ENCODE measurements around the gene ALDH2.
"Not testable (repeated sequence)": the region's sequence is repeated elsewhere in the genome, so short reads cannot be mapped to it uniquely, and the experiment has no call there.

The ALDH2 gene

GRCh38 chr12:111758120-111758561 lies 8.6 kb upstream of the ALDH2 start:
- no peak overlapping the region for H3K9ac ChIP-seq (ENCODE audit: low read length in 2 of 2)
- no peaks in the 10 kb centered on the region for H3K27me3 ChIP-seq (ENCODE audit: control insufficient read depth in 1 of 2, insufficient read depth in 2 of 2, low read length in 2 of 2)
- H3K27ac ChIP-seq (ENCODE audit: low read length) = no peak overlapping the region
- no peak overlapping the region for H3K4me3 ChIP-seq (ENCODE audit: low read length in 2 of 2)
- H3K9me3 ChIP-seq (ENCODE audit: control insufficient read depth in 2 of 2, low read length in 2 of 2) = no peaks in the 10 kb centered on the region
- peaks cover 3 to 19% of the 10 kb centered on the region in 2 donors for H3K36me3 ChIP-seq (ENCODE audit: control insufficient read depth in 2 of 2, insufficient read depth in 2 of 2, low read length in 2 of 2)
- H3K4me1 ChIP-seq (ENCODE audit: control insufficient read depth, insufficient read depth, low read length) = peaks cover 21% of the 10 kb centered on the region

DNA sequence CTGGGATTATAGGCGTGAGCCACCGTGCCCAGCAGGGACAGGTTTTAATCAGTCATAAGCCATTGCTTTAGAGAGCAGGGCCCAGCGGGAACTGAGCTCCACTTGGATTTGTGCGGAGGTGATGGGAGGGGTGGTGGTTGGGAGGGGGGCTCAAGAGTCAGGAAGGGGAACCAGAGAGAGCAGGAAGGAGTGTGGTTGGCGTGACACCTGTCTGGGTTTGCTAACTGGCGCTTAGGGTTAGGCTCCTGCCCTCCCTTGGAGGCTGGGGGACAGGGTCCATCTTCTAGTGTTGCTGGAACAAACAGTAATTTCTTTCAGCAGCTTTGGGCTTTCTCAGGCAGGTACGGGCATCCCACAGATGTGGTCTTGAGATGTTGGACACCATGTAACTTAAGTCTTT lies 7.5 kb upstream of the ALDH2 start:
- Histone ChIP-seq H3K4me3 (ENCODE audit: low read length in 2 of 2) (no peak overlapping the region), H3K36me3 (ENCODE audit: control insufficient read depth in 2 of 2, insufficient read depth in 2 of 2, low read length in 2 of 2) (peaks cover 3 to 16% of the 10 kb centered on the region in 2 donors), H3K4me1 (ENCODE audit: control insufficient read depth, insufficient read depth, low read length) (peaks cover 16% of the 10 kb centered on the region), H3K9ac (ENCODE audit: low read length in 2 of 2) (no peak overlapping the region), H3K9me3 (ENCODE audit: control insufficient read depth in 2 of 2, low read length in 2 of 2) (no peaks in the 10 kb centered on the region), H3K27me3 (ENCODE audit: control insufficient read depth in 1 of 2, insufficient read depth in 2 of 2, low read length in 2 of 2) (no peaks in the 10 kb centered on the region), H3K27ac (ENCODE audit: low read length) (no peak overlapping the region)

DNA sequence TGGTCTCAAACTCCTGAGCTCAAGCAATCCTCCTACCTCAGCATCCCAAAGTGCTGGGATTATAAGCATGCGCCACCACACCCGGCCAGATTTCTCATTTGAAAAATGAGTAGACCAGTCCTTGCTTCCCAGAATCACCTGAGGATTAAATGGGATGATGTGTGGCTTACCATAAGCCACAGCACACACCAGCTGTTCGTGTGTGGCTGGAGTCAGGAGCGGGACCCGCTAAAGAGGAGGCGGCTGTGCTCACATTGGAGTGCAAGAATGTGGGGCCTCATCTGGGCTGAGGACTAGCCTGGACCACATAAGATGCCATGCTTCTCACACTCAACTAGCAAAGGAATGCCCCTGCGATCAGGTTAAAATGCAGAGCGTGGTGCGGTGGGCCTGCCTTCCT lies 6.7 kb upstream of the ALDH2 start:
- no peak overlapping the region for H3K27ac ChIP-seq (ENCODE audit: low read length)
- no peaks in the 10 kb centered on the region for H3K27me3 ChIP-seq (ENCODE audit: control insufficient read depth in 1 of 2, insufficient read depth in 2 of 2, low read length in 2 of 2)
- H3K9ac ChIP-seq (ENCODE audit: low read length in 2 of 2) = no peak overlapping the region
- peaks cover 16% of the 10 kb centered on the region for H3K4me1 ChIP-seq (ENCODE audit: control insufficient read depth, insufficient read depth, low read length)
- no peaks in the 10 kb centered on the region for H3K9me3 ChIP-seq (ENCODE audit: control insufficient read depth in 2 of 2, low read length in 2 of 2)
- no peak overlapping the region for H3K4me3 ChIP-seq (ENCODE audit: low read length in 2 of 2)
- H3K36me3 ChIP-seq (ENCODE audit: control insufficient read depth in 2 of 2, insufficient read depth in 2 of 2, low read length in 2 of 2) = peaks cover 3 to 13% of the 10 kb centered on the region in 2 donors

GRCh38 chr12:111761099-111761498 lies 5.6 kb upstream of the ALDH2 start:
- peaks cover 3 to 5% of the 10 kb centered on the region in 2 donors for H3K36me3 ChIP-seq (ENCODE audit: control insufficient read depth in 2 of 2, insufficient read depth in 2 of 2, low read length in 2 of 2)
- H3K4me1 ChIP-seq (ENCODE audit: control insufficient read depth, insufficient read depth, low read length) = peaks cover 16% of the 10 kb centered on the region
- no peak overlapping the region for H3K4me3 ChIP-seq (ENCODE audit: low read length in 2 of 2)
- H3K27ac ChIP-seq (ENCODE audit: low read length) = no peak overlapping the region
- no peaks in the 10 kb centered on the region for H3K9me3 ChIP-seq (ENCODE audit: control insufficient read depth in 2 of 2, low read length in 2 of 2)
- H3K27me3 ChIP-seq (ENCODE audit: control insufficient read depth in 1 of 2, insufficient read depth in 2 of 2, low read length in 2 of 2) = no peaks in the 10 kb centered on the region
- H3K9ac ChIP-seq (ENCODE audit: low read length in 2 of 2) = no peak overlapping the region

DNA sequence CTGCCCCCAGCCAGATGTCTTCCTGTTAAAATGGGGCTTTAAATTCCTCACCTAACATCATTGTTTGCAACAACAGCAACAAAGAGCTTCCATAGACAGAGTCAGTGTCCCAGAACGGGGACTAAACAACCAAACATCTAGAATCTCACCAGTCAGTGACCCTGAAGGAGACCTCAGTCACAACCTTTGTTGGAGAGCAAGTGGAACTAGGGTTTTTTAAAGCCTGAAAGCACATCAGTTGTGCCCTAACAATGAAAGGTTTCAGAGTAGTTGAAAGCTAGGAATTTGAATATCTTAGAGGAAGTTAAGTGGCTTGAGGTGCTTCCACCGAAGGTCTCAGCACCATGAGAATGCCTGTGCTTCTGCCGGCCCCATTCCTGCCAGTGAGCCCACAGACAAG lies 5.0 kb upstream of the ALDH2 start:
- H3K4me1 ChIP-seq (ENCODE audit: control insufficient read depth, insufficient read depth, low read length) = peaks cover 21% of the 10 kb centered on the region
- no peak overlapping the region for H3K4me3 ChIP-seq (ENCODE audit: low read length in 2 of 2)
- no peak overlapping the region for H3K9ac ChIP-seq (ENCODE audit: low read length in 2 of 2)
- H3K27ac ChIP-seq (ENCODE audit: low read length) = no peak overlapping the region
- H3K36me3 ChIP-seq (ENCODE audit: control insufficient read depth in 2 of 2, insufficient read depth in 2 of 2, low read length in 2 of 2) = peaks cover 3 to 4% of the 10 kb centered on the region in 2 donors
- no peaks in the 10 kb centered on the region for H3K27me3 ChIP-seq (ENCODE audit: control insufficient read depth in 1 of 2, insufficient read depth in 2 of 2, low read length in 2 of 2)
- H3K9me3 ChIP-seq (ENCODE audit: control insufficient read depth in 2 of 2, low read length in 2 of 2) = no peaks in the 10 kb centered on the region

DNA sequence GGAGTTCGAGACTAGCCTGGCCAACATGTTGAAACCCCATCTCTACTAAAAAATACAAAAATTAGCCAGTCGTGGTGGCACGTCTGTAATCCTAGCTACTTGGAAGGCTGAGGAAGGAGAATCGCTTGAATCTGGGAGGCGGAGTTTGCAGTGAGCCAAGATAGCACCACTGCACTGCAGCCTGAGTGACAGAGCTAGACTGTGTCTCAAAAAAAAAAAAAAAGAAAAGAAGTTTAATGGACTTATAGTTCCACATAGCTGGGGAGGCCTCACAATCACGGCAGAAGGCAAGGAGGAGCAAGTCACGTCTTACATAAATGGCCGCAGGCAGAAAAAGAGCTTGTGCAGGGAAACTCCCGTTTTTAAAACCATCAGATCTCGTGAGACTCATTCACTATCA lies 3.2 kb upstream of the ALDH2 start:
- H3K9ac ChIP-seq (ENCODE audit: low read length in 2 of 2); H3K9me3 ChIP-seq (ENCODE audit: control insufficient read depth in 2 of 2, low read length in 2 of 2); H3K4me3 ChIP-seq (ENCODE audit: low read length in 2 of 2); H3K36me3 ChIP-seq (ENCODE audit: control insufficient read depth in 2 of 2, insufficient read depth in 2 of 2, low read length in 2 of 2); H3K27ac ChIP-seq (ENCODE audit: low read length); H3K27me3 ChIP-seq (ENCODE audit: control insufficient read depth in 1 of 2, insufficient read depth in 2 of 2, low read length in 2 of 2): not testable (repeated sequence)
- H3K4me1 ChIP-seq (ENCODE audit: control insufficient read depth, insufficient read depth, low read length) = peaks cover 18% of the 10 kb centered on the region

GRCh38 chr12:111764120-111764821 lies 2.5 kb upstream of the ALDH2 start:
- H3K9ac ChIP-seq (ENCODE audit: low read length in 2 of 2) = no peak overlapping the region
- no peaks in the 10 kb centered on the region for H3K9me3 ChIP-seq (ENCODE audit: control insufficient read depth in 2 of 2, low read length in 2 of 2)
- H3K27ac ChIP-seq (ENCODE audit: low read length) = no peak overlapping the region
- no peak overlapping the region for H3K4me3 ChIP-seq (ENCODE audit: low read length in 2 of 2)
- H3K36me3 ChIP-seq (ENCODE audit: control insufficient read depth in 2 of 2, insufficient read depth in 2 of 2, low read length in 2 of 2) = no peaks in the 10 kb centered on the region
- no peaks in the 10 kb centered on the region for H3K27me3 ChIP-seq (ENCODE audit: control insufficient read depth in 1 of 2, insufficient read depth in 2 of 2, low read length in 2 of 2)
- peaks cover 25% of the 10 kb centered on the region for H3K4me1 ChIP-seq (ENCODE audit: control insufficient read depth, insufficient read depth, low read length)

- Histone ChIP-seq H3K27ac (ENCODE audit: low read length) (peak overlapping the region; percentile 87), H3K9me3 (ENCODE audit: control insufficient read depth in 2 of 2, low read length in 2 of 2) (no peaks in the 10 kb centered on the region), H3K27me3 (ENCODE audit: control insufficient read depth in 1 of 2, insufficient read depth in 2 of 2, low read length in 2 of 2) (no peaks in the 10 kb centered on the region), H3K4me1 (ENCODE audit: control insufficient read depth, insufficient read depth, low read length) (peaks cover 52% of the 10 kb centered on the region), H3K4me3 (ENCODE audit: low read length in 2 of 2) (peak overlapping the region; percentile 76 to 93), H3K9ac (ENCODE audit: low read length in 2 of 2) (peak overlapping the region; percentile 46 to 90), H3K36me3 (ENCODE audit: control insufficient read depth in 2 of 2, insufficient read depth in 2 of 2, low read length in 2 of 2) (no peaks in the 10 kb centered on the region)
Measured at GRCh38 chr12:111767362-111768158, 827 bp downstream of the ALDH2 start.

DNA sequence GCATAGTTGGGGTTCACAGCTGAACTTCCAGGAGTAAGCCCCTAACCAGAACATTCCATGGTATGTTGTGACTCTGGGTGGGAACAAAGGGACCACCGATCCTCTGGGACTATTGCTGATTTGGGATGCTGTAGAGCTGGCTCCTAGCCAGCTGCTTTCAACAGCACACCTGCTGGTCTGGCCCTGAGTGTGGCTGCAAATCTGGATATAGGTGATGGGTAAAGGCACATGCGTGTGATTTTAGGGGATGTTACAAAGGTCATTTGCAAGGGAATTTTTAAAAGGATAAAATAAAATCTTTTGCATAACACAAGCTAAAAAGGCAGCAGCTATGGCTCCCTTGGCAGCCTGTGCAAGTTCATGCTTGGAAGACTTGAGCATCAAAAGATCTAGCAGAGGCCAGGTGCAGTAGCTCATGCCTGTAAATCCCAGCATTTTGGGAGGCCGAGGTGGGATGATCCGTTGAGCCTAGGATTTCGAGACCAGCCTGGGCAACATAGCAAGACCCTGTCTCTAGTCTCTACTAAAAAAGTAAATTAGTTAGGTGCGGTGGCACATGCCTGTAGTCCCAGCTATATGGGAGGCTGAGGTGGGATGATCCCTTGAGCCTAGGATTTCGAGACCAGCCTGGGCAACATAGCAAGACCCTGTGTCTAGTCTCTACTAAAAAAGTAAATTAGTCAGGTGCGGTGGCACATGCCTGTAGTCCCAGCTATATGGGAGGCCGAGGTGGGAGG lies 1.6 kb downstream of the ALDH2 start:
- Histone ChIP-seq H3K27ac (ENCODE audit: low read length) (peak overlapping the region; percentile 87), H3K9me3 (ENCODE audit: control insufficient read depth in 2 of 2, low read length in 2 of 2) (no peaks in the 10 kb centered on the region), H3K4me1 (ENCODE audit: control insufficient read depth, insufficient read depth, low read length) (peaks cover 59% of the 10 kb centered on the region), H3K27me3 (ENCODE audit: control insufficient read depth in 1 of 2, insufficient read depth in 2 of 2, low read length in 2 of 2) (no peaks in the 10 kb centered on the region), H3K4me3 (ENCODE audit: low read length in 2 of 2) (peak overlapping the region; percentile 76 to 93), H3K36me3 (ENCODE audit: control insufficient read depth in 2 of 2, insufficient read depth in 2 of 2, low read length in 2 of 2) (no peaks in the 10 kb centered on the region), H3K9ac (ENCODE audit: low read length in 2 of 2) (peak overlapping the region; percentile 46 to 90)

DNA sequence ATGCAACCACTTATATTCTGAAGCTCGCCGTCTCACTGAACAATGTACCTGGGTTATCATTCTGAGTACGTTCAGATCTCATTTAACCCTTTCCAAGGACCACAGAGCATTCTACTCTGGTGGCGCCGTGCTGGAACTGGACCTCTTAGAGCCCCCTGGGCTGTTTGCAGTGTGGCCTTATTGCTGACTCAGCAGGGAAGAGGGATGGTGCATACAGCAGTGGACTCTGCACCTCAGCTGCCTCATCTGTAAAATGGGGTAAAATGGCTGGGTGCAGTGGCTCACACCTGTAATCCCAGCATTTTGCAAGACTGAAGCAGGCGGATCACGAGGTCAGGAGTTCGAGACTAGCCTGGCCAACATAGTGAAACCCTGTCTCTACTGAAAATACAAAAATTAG lies 2.9 kb downstream of the ALDH2 start:
- H3K4me3 ChIP-seq (ENCODE audit: low read length in 2 of 2) = no peak overlapping the region
- no peaks in the 10 kb centered on the region for H3K27me3 ChIP-seq (ENCODE audit: control insufficient read depth in 1 of 2, insufficient read depth in 2 of 2, low read length in 2 of 2)
- H3K36me3 ChIP-seq (ENCODE audit: control insufficient read depth in 2 of 2, insufficient read depth in 2 of 2, low read length in 2 of 2) = no peaks in the 10 kb centered on the region
- no peak overlapping the region for H3K9ac ChIP-seq (ENCODE audit: low read length in 2 of 2)
- no peak overlapping the region for H3K27ac ChIP-seq (ENCODE audit: low read length)
- peaks cover 72% of the 10 kb centered on the region for H3K4me1 ChIP-seq (ENCODE audit: control insufficient read depth, insufficient read depth, low read length)
- no peaks in the 10 kb centered on the region for H3K9me3 ChIP-seq (ENCODE audit: control insufficient read depth in 2 of 2, low read length in 2 of 2)

Data from stomach smooth muscle (tissue), 2 donors.